GM21367 (cell line): ENCODE data around the gene ZDHHC17.
A peak's percentile ranks its signal among the peaks of the same experiment; 100 is the strongest.

Source experiments
- ATAC-seq: cut with Tn5 transposase; IDR thresholded peaks from one replicate; pipeline ENCODE4 v1.9.1; 2021; ENCODE audit not compliant: unreplicated experiment

Gene ZDHHC17

DNA sequence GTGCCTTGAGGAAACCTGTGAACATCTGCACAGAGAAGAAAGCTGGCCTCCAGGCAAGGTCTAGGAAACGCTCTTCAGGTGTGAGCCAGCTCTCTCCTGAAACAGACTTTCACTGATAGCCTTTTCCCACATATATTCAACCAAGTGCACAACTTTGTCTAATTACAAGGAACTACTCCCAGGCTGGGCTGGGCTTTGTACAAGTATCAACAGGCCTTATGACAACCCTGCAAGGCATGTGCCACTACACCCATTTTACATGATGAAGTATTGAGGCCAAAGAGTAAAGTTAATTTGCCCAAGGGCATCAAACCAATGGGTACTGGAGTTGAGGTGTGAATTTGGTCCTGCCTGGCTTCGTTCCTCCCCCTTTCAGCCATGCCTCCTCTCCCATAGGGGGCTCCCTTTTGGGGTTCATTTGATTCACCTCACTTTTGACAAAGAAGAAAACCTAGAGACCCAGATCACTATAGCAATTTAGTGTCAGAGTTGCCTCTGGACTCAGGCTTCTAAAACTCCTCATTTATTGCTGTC is 112.8 kb downstream of the ZDHHC17 start:
- ATAC-seq = no peak

DNA sequence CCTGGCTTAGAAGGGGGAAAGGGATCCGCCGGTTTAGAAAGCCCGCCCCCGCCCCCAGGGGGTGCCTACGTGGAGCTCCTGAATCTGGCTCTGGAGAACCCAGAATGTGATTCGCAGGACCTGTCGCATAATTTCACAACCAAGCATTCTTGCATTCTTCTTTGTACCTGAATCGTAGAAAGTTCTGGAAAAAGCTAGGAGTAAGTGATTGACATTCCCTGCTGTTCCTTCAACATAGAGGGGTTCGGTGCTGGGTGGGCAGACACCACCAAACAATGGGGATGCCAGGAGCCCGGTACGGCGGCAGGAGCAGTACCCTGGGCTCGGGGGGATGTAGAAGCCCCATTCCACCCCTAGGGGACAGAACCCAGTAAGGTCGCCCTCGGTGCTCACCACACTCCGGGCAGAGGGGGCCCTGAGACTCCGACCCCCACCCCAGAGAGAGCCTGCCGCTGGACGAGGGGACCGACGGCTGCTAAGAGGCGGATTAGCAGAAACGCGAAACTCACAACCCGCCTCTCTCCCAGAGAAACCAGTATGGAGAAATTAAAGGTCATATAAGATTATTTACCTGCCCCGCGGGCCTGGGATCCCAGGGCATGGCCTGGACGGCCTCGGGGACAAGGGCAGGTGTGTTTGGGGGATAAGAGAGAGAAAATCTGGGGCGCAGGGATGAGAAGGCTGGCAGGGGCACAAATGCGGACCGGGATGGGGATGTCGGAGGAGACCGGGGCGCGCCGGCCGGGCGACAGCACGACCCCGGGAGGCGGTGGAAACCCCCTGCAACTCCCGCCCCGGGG is 114.4 kb downstream of the ZDHHC17 start:
- peak; percentile 26 for ATAC-seq

GRCh38 chr12:76878899-76879709 is 115.2 kb downstream of the ZDHHC17 start, which contains the start of gene CSRP2:
CSRP2 (minus strand) TSS chr12:76879019; CDS start chr12:76866260, 12,759 bp downstream.
- peak; percentile 93 for ATAC-seq

DNA sequence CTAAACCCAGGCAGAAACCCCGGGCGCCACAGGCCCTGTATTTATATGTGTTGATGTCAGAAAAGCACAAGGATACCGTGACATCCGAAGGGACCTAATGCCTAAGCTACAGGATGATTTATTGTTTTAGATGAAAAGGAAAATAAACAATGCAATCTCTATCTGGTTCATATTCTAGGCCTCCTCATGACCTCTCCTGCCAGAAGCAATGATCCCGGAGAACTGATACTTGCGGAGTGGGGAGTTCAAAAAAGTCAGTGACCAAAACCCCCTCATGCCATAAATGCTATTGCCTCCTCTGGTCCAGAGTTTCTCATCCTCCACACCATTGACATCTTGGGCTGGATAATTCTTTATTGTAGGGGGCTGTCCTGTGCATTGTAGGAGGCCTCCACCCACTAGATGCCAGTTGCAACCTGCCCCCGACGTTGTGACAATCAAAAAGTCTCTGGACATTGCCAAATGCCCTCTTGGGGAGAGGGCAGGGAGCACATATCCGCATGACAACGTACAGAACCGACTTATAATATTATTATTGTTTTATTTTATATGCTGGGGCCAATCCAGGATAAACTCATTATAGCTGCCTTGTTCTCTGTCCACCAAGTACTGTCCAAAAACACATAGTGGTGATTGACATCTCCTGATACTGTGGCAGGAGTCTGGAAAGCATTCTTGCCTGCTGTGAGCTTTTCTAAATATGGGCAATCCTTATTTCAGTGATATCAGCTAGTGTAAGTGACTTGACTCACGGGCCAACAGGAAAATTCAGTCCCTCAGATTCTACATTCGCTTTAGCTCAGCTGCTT is 116.0 kb downstream of the ZDHHC17 start:
- ATAC-seq = no peak

DNA sequence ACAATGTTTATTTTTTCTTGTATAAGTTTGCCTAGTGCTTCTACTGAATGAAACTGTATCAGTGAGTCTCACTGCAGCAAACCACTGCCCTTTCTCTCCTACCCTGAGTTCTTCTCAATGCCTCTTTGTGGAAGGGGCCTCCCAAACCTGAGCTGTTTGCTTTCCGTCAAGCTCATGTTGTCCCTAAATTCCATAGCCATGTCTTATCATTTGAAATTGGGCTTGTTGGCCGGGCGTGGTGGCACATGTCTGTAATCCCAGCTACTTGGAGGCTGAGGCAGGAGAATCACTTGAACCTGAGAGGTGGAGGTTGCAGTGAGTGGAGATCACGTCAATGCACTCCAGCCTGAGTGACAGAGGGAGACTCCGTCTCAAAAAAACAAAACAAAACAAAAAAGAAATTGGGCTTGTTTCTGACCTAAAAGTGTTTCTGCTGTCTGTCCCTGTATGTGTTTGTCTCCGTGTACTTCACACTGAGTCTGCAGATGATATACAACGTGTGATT is 116.7 kb downstream of the ZDHHC17 start:
- ATAC-seq = no peak

GRCh38 chr12:76881142-76881541 is 117.2 kb downstream of the ZDHHC17 start:
- ATAC-seq = no peak

DNA sequence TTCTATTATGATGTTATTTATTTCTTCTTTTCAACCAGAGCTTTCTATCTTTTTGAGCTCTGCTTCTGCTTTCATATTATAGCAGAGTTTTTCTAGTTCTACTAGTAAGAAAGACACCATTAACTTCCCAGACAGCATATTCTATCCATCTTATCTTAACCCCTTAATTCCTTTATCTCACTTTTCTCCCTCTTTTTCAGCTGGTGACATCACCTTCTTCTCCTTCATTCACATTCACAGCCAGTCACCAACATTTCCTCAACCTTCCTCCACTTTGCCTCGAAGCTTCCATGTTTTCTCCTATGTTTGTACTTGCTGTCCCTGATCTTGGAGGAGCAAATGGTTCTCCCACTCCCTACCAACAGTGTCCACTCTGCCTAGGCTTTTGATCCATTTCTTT is 118.5 kb downstream of the ZDHHC17 start:
- ATAC-seq = no peak

- no peak for ATAC-seq
Observed at GRCh38 chr12:76883151-76883550, 119.2 kb downstream of the ZDHHC17 start.

GRCh38 chr12:76883811-76884210 is 119.9 kb downstream of the ZDHHC17 start:
- ATAC-seq = no peak

DNA sequence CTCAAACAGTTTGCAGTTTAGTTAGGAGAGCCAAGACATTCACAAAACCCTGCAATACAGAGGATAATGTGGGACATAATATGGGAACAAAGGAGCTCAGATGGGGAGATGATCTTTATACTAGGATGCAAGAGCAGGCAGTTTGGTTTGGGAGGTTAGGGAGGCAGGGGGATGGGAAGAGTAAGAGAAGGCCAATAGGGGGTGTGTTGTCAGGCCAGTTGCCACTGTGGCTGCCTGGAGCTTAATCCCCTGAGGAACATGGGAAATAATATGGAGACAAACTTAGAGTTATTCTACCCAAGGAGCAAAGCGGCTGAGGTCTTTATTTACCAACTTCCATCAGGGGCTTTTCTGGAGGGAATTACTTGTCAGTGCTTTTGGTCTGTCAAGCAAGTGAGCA is 124.9 kb downstream of the ZDHHC17 start:
- ATAC-seq = no peak

- no peak for ATAC-seq
Observed at GRCh38 chr12:76890151-76891143, 126.5 kb downstream of the ZDHHC17 start.

DNA sequence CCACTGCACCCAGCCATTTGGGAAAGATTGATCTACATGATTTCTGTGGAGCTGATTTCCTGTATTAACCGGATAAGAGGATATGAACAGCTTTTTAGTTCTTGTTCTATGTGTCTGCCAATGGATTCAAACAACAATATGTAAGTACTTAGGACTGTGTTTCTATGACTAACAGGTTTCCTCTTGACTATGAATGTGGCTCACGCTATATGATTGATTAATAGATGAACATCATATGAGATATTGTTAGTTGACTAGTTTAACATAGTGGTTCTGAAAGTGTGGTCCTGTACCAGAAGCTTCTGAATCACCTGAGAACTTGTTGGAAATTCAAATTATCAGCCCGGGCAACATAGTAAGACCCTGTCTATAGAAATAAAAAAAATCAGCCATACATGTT is 127.7 kb downstream of the ZDHHC17 start:
- no peak for ATAC-seq

GRCh38 chr12:76895796-76896195 is 131.9 kb downstream of the ZDHHC17 start:
- ATAC-seq = no peak

DNA sequence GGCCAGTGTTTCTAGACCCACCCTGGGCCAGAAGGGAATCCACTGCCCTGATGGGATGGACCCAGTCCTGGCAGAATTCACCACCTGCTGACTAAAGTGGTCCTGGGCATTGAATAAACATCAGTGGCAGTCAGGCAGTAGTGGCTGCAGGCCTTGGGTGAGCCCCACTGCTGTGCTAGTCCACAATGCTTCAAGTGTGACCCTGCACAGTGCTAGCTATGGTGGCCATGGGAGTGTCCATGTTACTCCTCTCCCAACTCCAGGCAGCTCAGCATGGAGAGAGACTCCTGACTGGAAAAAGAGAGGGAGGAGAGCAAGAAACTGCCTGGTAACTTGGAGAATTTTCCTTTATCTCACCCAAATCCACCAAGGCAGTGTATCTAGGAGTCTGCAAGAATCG is 132.4 kb downstream of the ZDHHC17 start:
- no peak for ATAC-seq

GRCh38 chr12:76898442-76898841 is 134.5 kb downstream of the ZDHHC17 start:
- ATAC-seq = no peak

GRCh38 chr12:76899522-76899921 is 135.6 kb downstream of the ZDHHC17 start:
- ATAC-seq = no peak

GRCh38 chr12:76901628-76902380 is 137.9 kb downstream of the ZDHHC17 start:
- no peak for ATAC-seq
